HL-60 (cell line): Measurements from ENCODE around the gene SLC1A7.

Experiments used
- DNase-seq, 2 experiments: peaks; one replicate each; pipeline ENCODE4 v3.0.0-alpha.2; 2010 to 2020; ENCODE audit warnings: low read depth in 1 of 2, low spot score in 1 of 2
- H3K27ac ChIP-seq: fragments of 250-450 bp; sonication (Bioruptor Pico); replicated peaks from 2 replicates; pipeline ENCODE4 v1.5.1; 2020; ENCODE audit warnings: mild to moderate bottlenecking, moderate library complexity
- H3K27me3 ChIP-seq: fragments of 250-450 bp; sonication (Bioruptor Pico); 2 replicates; pipeline ENCODE4 v1.5.1; 2021; ENCODE audit warnings: mild to moderate bottlenecking, moderate library complexity; ENCODE audit not compliant: insufficient read depth, poor library complexity, severe bottlenecking
- H3K4me3 ChIP-seq: replicated peaks from 2 replicates; pipeline ENCODE4 v1.5.1; 2011; ENCODE audit warnings: mild to moderate bottlenecking, control low read depth, low read length; ENCODE audit not compliant: insufficient read depth
- GABPA ChIP-seq: IDR thresholded peaks from 2 replicates; pipeline ENCODE4 v1.6.1; 2012; ENCODE audit warnings: low read depth
- POLR2AphosphoS5 ChIP-seq: IDR thresholded peaks from 2 replicates; pipeline ENCODE4 v1.6.1; 2012; ENCODE audit warnings: low read depth
- SPI1 ChIP-seq: IDR thresholded peaks from 2 replicates; pipeline ENCODE4 v1.6.1; 2012; ENCODE audit warnings: low read depth, mild to moderate bottlenecking, borderline replicate concordance
- TF ChIP-seq, protein P1 (sequence below): IDR thresholded peaks from one replicate; pipeline ENCODE4 v1.5.1; 2011; ENCODE audit warnings: low read length, control low read depth, inconsistent platforms; ENCODE audit not compliant: insufficient read depth
- TF ChIP-seq, protein P2 (sequence below): IDR thresholded peaks from 2 replicates; pipeline ENCODE4 v1.6.1; 2012; ENCODE audit warnings: low read depth; ENCODE audit not compliant: insufficient replicate concordance

SLC1A7 gene

DNA sequence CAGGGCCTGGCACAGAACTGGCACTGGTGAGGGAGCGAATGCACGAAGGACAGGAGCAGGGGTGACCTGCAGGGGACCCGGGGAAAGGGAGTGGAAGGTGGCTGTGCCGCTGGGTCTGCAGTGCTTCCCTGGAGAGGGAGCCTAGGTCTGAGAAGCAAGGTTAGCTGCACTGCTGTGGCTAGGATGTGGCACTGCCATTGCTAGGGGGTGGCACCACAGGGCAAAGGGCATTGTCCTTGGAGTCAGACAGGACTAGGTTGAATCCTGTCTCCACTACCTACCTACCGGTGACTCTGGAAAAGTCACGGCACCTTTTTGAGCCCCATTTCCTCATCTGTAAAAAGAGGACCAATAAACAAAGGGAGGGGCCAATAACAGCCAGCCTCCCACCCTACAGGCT, 28.3 kb downstream of the SLC1A7 start:
- no peak overlapping the region for H3K4me3 ChIP-seq
- TF ChIP-seq GABPA, result no peak
- no peak for DNase-seq
- H3K27me3 ChIP-seq, result no peaks in the 10 kb centered on the region
- H3K27ac ChIP-seq, result no peak overlapping the region

DNA sequence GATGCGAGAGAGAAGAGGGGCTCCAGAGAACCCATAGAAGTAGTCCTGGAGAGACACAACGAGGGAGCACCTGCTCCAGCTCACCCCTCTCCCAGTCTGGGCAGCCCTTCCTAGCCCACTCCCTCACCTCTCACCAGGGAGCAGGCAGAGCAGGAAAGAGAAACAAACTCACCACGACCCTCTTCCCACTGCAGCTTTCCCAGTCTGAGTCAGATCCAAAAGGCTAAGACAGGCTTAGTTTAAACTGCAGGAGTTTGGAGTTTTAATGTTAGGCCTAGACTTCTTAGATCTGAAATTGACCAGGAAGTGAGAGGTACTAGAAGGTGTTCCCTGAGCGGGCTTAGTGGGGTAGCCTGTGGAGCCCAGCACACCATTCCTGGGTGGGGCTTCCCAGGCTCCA, 29.6 kb downstream of the SLC1A7 start:
- H3K4me3 ChIP-seq, result no peak overlapping the region
- TF ChIP-seq SPI1 (no peak), GABPA (no peak), POLR2AphosphoS5 (no peak)
- TF ChIP-seq, protein P1, sequence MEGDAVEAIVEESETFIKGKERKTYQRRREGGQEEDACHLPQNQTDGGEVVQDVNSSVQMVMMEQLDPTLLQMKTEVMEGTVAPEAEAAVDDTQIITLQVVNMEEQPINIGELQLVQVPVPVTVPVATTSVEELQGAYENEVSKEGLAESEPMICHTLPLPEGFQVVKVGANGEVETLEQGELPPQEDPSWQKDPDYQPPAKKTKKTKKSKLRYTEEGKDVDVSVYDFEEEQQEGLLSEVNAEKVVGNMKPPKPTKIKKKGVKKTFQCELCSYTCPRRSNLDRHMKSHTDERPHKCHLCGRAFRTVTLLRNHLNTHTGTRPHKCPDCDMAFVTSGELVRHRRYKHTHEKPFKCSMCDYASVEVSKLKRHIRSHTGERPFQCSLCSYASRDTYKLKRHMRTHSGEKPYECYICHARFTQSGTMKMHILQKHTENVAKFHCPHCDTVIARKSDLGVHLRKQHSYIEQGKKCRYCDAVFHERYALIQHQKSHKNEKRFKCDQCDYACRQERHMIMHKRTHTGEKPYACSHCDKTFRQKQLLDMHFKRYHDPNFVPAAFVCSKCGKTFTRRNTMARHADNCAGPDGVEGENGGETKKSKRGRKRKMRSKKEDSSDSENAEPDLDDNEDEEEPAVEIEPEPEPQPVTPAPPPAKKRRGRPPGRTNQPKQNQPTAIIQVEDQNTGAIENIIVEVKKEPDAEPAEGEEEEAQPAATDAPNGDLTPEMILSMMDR, result no peak
- TF ChIP-seq, protein P2, sequence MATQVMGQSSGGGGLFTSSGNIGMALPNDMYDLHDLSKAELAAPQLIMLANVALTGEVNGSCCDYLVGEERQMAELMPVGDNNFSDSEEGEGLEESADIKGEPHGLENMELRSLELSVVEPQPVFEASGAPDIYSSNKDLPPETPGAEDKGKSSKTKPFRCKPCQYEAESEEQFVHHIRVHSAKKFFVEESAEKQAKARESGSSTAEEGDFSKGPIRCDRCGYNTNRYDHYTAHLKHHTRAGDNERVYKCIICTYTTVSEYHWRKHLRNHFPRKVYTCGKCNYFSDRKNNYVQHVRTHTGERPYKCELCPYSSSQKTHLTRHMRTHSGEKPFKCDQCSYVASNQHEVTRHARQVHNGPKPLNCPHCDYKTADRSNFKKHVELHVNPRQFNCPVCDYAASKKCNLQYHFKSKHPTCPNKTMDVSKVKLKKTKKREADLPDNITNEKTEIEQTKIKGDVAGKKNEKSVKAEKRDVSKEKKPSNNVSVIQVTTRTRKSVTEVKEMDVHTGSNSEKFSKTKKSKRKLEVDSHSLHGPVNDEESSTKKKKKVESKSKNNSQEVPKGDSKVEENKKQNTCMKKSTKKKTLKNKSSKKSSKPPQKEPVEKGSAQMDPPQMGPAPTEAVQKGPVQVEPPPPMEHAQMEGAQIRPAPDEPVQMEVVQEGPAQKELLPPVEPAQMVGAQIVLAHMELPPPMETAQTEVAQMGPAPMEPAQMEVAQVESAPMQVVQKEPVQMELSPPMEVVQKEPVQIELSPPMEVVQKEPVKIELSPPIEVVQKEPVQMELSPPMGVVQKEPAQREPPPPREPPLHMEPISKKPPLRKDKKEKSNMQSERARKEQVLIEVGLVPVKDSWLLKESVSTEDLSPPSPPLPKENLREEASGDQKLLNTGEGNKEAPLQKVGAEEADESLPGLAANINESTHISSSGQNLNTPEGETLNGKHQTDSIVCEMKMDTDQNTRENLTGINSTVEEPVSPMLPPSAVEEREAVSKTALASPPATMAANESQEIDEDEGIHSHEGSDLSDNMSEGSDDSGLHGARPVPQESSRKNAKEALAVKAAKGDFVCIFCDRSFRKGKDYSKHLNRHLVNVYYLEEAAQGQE, result no peak
- no peak overlapping the region for H3K27ac ChIP-seq
- no peak for DNase-seq
- peaks cover 2% of the 10 kb centered on the region for H3K27me3 ChIP-seq

DNA sequence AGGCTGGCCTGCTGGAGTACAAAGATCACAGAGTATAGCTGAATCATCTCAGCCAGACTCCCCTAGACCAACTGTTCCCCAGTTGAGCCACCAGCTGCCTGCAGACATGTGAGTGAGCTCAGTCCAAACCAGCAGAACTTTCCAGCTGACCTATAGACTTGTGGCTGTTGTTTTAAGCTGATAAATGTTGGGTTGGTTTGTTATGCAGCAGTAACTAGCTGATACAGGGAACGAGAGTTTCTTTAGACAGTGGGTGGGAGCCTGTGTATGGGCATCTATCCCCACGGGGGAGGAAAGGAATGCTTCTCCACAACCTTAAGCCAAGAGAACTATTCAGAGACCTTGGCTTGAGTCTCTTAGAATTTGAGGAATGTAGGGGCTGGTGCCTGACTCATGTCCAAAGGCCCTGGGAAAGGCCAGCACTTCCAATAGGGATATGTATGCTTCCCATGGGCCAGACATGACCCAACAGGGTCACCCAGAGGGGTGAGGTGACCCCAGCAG, 30.1 kb downstream of the SLC1A7 start:
- Histone ChIP-seq H3K27ac (no peak overlapping the region), H3K4me3 (no peak overlapping the region), H3K27me3 (peaks cover 8% of the 10 kb centered on the region)
- TF ChIP-seq GABPA (no peak), POLR2AphosphoS5 (no peak), SPI1 (no peak)
- TF ChIP-seq, protein P1, result no peak
- TF ChIP-seq, protein P2, result no peak
- no peak for DNase-seq

DNA sequence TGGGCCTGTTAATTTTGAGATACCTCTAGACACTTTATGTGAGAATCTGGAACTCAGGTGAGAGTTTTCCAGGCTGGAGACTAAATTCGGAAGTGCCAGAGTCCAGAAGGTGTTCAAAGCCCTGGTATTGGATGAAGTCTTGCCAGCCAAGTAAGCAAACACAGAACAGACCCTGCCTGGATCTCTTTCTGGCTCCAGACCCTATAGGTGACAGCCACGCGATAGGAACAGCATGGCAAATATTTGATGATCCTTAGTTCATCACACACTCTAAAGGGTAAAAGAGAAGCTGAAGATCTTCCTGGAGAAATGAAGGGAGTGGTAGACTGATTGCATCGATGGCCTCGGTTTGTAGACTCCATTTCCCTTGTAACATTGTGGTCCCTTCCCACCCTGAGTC, 30.7 kb downstream of the SLC1A7 start:
- Histone ChIP-seq H3K27ac (no peak overlapping the region), H3K27me3 (peaks cover 10% of the 10 kb centered on the region), H3K4me3 (no peak overlapping the region)
- DNase-seq, result no peak
- TF ChIP-seq GABPA (no peak), POLR2AphosphoS5 (no peak), SPI1 (no peak)
- TF ChIP-seq, protein P2, result no peak
- TF ChIP-seq, protein P1, result no peak
